ENCODE data around the gene RAB7B.

DNA sequence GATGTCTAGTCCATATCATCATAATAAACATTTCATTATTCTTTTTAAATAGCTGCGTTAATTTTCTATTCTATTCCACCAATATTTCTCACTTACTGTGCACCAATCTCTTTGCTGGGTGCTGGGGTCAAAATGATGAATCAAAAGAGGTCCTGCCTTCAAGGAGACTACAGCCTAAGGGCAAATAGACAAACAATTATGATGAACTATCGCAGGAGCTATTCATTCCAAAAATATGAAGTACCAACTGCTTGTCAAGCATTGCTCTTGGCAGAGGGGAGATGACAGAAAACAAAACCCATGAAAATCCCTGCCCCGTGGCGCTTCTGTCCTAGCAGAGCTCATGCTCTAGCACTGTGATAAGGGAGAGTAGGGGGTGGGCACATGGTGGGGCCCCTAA lies 31.1 kb downstream of the RAB7B start:
- TF ChIP-seq, protein P1, sequence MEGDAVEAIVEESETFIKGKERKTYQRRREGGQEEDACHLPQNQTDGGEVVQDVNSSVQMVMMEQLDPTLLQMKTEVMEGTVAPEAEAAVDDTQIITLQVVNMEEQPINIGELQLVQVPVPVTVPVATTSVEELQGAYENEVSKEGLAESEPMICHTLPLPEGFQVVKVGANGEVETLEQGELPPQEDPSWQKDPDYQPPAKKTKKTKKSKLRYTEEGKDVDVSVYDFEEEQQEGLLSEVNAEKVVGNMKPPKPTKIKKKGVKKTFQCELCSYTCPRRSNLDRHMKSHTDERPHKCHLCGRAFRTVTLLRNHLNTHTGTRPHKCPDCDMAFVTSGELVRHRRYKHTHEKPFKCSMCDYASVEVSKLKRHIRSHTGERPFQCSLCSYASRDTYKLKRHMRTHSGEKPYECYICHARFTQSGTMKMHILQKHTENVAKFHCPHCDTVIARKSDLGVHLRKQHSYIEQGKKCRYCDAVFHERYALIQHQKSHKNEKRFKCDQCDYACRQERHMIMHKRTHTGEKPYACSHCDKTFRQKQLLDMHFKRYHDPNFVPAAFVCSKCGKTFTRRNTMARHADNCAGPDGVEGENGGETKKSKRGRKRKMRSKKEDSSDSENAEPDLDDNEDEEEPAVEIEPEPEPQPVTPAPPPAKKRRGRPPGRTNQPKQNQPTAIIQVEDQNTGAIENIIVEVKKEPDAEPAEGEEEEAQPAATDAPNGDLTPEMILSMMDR (conservative IDR thresholded peaks at IDR 0.05; ENCODE audit: low read length), result no peak
- TF ChIP-seq EZH2phosphoT487 (IDR thresholded peaks at IDR 0.05; ENCODE audit: borderline replicate concordance, low read depth, low read length), result no peak
